A549 (cell line): ENCODE measurements around the gene RERE. TPM values are rescaled to one million over a fixed set of nuclear protein-coding genes. Genes with fewer than 3 reads are reported as not detected.

Experiments used
- ATAC-seq, 2 experiments: fragments of 200-7000 bp in 1 of 2; fragments of >200 bp in 1 of 2; cut with Nextera tagmentation in 1 of 2; cut with Tn5 transposase in 1 of 2; 3 replicates each; pipeline versions ENCODE4 v1.8.0 to v1.9.1; 2018 to 2020; ENCODE audit warnings: mild to moderate bottlenecking in 1 of 2, moderate library complexity in 1 of 2
- CTCF ChIA-PET: fragments of 300-600 bp; sonication (Branson Sonifier 250); formaldehyde crosslinking; extraction: SDS; loops from one replicate; lab custom pipeline; 2021; ENCODE audit warnings: antibody characterized with exemption, inconsistent platforms; lab: Yijun Ruan, JAX
- POLR2A ChIA-PET: fragments of 350-600 bp; formaldehyde crosslinking; extraction: SDS; loops from one replicate; lab custom pipeline; 2021; ENCODE audit warnings: antibody characterized with exemption, inconsistent platforms; lab: Yijun Ruan, JAX
- DNase-seq, 2 experiments: peaks; one replicate each; pipeline versions ENCODE4 v3.0.0 to v3.0.0-alpha.2; 2011 to 2016; ENCODE audit warnings: low read depth in 1 of 2, low spot score in 1 of 2
- FAIRE-seq: peaks from 2 replicates; lab custom pipeline; 2011; peaks lifted over from hg19 to GRCh38; lab: Jason Lieb, UNC
- H3K27ac ChIP-seq, 2 experiments: fragments of >200 bp; sonication (Bioruptor Twin); formaldehyde crosslinking; 3 replicates each; pipeline ENCODE4 v1.5.1; 2016 to 2017
- H3K4me1 ChIP-seq: fragments of >200 bp; sonication (Bioruptor Twin); formaldehyde crosslinking; 3 replicates; pipeline ENCODE4 v1.6.1; 2016
- H3K4me2 ChIP-seq: fragments of >200 bp; sonication (Bioruptor Twin); formaldehyde crosslinking; 3 replicates; pipeline ENCODE4 v1.6.1; 2016
- H3K4me3 ChIP-seq: fragments of >200 bp; sonication (Bioruptor Twin); formaldehyde crosslinking; 3 replicates; pipeline ENCODE4 v1.5.1; 2016
- H3K9me3 ChIP-seq: fragments of >200 bp; sonication (Bioruptor Twin); formaldehyde crosslinking; 3 replicates; pipeline ENCODE4 v1.6.1; 2016
- CHD2 ChIP-seq: fragments of 150-350 bp; IDR thresholded peaks from 2 replicates; pipeline ENCODE4 v1.6.1; 2014; ENCODE audit warnings: low read length; ENCODE audit not compliant: partially characterized antibody
- CHD4 ChIP-seq: fragments of 200-600 bp; sonication (generic); IDR thresholded peaks from 2 replicates; pipeline ENCODE4 v1.6.1; 2016; ENCODE audit warnings: antibody characterized with exemption, mild to moderate bottlenecking, borderline replicate concordance
- EHF ChIP-seq: fragments of 250-450 bp; sonication (Bioruptor Pico); IDR thresholded peaks from 2 replicates; pipeline ENCODE4 v1.5.0; 2020; ENCODE audit warnings: mild to moderate bottlenecking
- FOXS1 ChIP-seq: fragments of 250-450 bp; sonication (Bioruptor Pico); IDR thresholded peaks from 2 replicates; pipeline ENCODE4 v1.5.0; 2020; ENCODE audit warnings: mild to moderate bottlenecking, moderate library complexity
- HOXA7 ChIP-seq: fragments of 250-450 bp; sonication (Bioruptor Pico); IDR thresholded peaks from 2 replicates; pipeline ENCODE4 v1.5.0; 2020; ENCODE audit warnings: mild to moderate bottlenecking, moderate library complexity
- HOXB5 ChIP-seq: fragments of 250-450 bp; sonication (Bioruptor Pico); IDR thresholded peaks from 2 replicates; pipeline ENCODE4 v1.5.0; 2020; ENCODE audit warnings: mild to moderate bottlenecking, moderate library complexity
- JUN ChIP-seq, 2 experiments: fragments of >200 bp; sonication (Bioruptor Twin); formaldehyde crosslinking; IDR thresholded peaks; 2 replicates in 1 of 2; 3 replicates in 1 of 2; pipeline ENCODE4 v1.6.1; 2016 to 2017
- JUNB ChIP-seq: fragments of >200 bp; sonication (Bioruptor Twin); formaldehyde crosslinking; IDR thresholded peaks from 2 replicates; pipeline ENCODE4 v1.6.1; 2016
- MYC ChIP-seq: IDR thresholded peaks from 2 replicates; pipeline ENCODE4 v1.6.1; 2012; ENCODE audit warnings: mild to moderate bottlenecking, inconsistent platforms, low read length, improper control_type of control experiment, borderline replicate concordance
- NPAS2 ChIP-seq: fragments of 250-450 bp; sonication (Bioruptor Pico); IDR thresholded peaks from 2 replicates; pipeline ENCODE4 v1.8.0; 2022; ENCODE audit warnings: mild to moderate bottlenecking, moderate library complexity, borderline replicate concordance
- NR3C1 ChIP-seq: fragments of >200 bp; sonication (Bioruptor Twin); formaldehyde crosslinking; IDR thresholded peaks from 3 replicates; pipeline ENCODE4 v1.6.1; 2017
- PHF8 ChIP-seq: fragments of 200-600 bp; sonication (generic); IDR thresholded peaks from 2 replicates; pipeline ENCODE4 v1.6.1; 2016; ENCODE audit warnings: low read depth, mild to moderate bottlenecking, antibody characterized with exemption, moderate library complexity, borderline replicate concordance
- RCOR1 ChIP-seq: fragments of 150-350 bp; IDR thresholded peaks from 2 replicates; pipeline ENCODE4 v1.6.1; 2014; ENCODE audit warnings: antibody characterized with exemption, low read length, low read depth
- TFCP2L1 ChIP-seq: fragments of 250-450 bp; sonication (Bioruptor Pico); IDR thresholded peaks from 2 replicates; pipeline ENCODE4 v1.5.0; 2021; ENCODE audit warnings: mild to moderate bottlenecking
- ZC3H11A ChIP-seq: fragments of 450-650 bp; IDR thresholded peaks from 2 replicates; pipeline ENCODE4 v1.6.1; 2014; ENCODE audit warnings: antibody characterized with exemption, mild to moderate bottlenecking
- WGBS: methylation state at CpG from one replicate; pipeline ENCODE4 v1.1.6; 2017; ENCODE audit errors: missing lambda C conversion rate; 5-methylcytosine and 5-hydroxymethylcytosine counted together
- polyA plus RNA-seq, 4 experiments: library from polyadenylated mRNA; depleted of rRNA in 3 of 4; stranded (reverse); fragments of >200 nt; fragmentation: RNase III in 1 of 4; extraction: RNeasy Plus Mini Kit Qiagen cat#74134 plus additional on column Dnase treatment in 1 of 4; gene quantifications; 2 replicates in 3 of 4; 3 replicates in 1 of 4; pipeline ENCODE4 v1.2.3, GENCODE V29; 2011 to 2017
- TF ChIP-seq, protein P1 (sequence below): fragments of >200 bp; sonication (Bioruptor Twin); formaldehyde crosslinking; IDR thresholded peaks from 3 replicates; pipeline ENCODE4 v1.5.1; 2016
- TF ChIP-seq, protein P2 (sequence below): fragments of >200 bp; sonication (Bioruptor Twin); formaldehyde crosslinking; IDR thresholded peaks from 2 replicates; pipeline ENCODE4 v1.6.1; 2016
- TF ChIP-seq, protein P3 (sequence below): fragments of 250-450 bp; sonication (Bioruptor Pico); IDR thresholded peaks from 2 replicates; pipeline ENCODE4 v1.5.0; 2021; ENCODE audit warnings: mild to moderate bottlenecking, moderate library complexity, borderline replicate concordance
- TF ChIP-seq, protein P4 (sequence below): fragments of 250-450 bp; sonication (Bioruptor Pico); IDR thresholded peaks from 2 replicates; pipeline ENCODE4 v1.5.0; 2020; ENCODE audit warnings: low read depth, mild to moderate bottlenecking, moderate library complexity
- TF ChIP-seq, protein P5 (sequence below): fragments of 150-350 bp; IDR thresholded peaks from 2 replicates; pipeline ENCODE4 v1.6.1; 2014; ENCODE audit warnings: low read depth, mild to moderate bottlenecking, low read length
- TF ChIP-seq, protein P6 (sequence below): IDR thresholded peaks from 2 replicates; pipeline ENCODE4 v1.6.1; 2012
- TF ChIP-seq, protein P7 (sequence below): fragments of 200-600 bp; sonication (generic); IDR thresholded peaks from 2 replicates; pipeline ENCODE4 v1.6.1; 2016; ENCODE audit warnings: antibody characterized with exemption, mild to moderate bottlenecking, moderate library complexity

The RERE gene
- polyA plus RNA-seq, 2 of the 4 experiments (the other 2 are of a cell fraction), result 12.6 to 28.6 TPM

DNA sequence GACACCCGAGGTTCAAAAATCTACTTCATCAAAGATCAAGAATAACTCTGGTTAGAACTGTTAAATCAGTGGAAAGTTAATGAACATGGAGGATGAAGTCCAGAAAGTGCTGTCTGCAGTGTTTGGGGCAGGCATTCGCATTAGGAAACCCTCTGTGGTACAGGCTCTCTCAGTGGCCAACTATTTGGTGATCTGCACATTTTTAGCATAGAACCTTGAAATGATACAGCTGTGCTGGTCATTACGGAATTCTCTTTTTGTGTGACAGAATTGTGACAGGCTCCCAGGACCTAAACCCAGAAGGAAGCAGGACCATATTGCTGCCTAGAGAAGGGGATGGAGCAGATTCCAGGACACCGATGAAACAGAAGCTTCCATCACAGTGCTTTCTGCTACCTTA, 410.5 kb downstream of the RERE start:
- no peaks in the 10 kb centered on the region for H3K9me3 ChIP-seq
- ChIA-PET CTCF (interaction anchor here (0.7 to 1.9 kb wide), 4 partner anchors 10 to 319 kb away, joined by 3 to 5 read pairs (median 3); no protein-coding TSS in a partner anchor), POLR2A (no interaction called here)
- H3K4me1 ChIP-seq, result peaks cover 24% of the 10 kb centered on the region; the same call in 2 of the 3 replicates
- TF ChIP-seq EHF (CRISPR knock-in tag) (no peak), HOXB5 (CRISPR knock-in tag) (no peak), RCOR1 (no peak), MYC (no peak), JUN (IDR thresholded peaks at IDR 0.05) (no peak), JUNB (no peak), NR3C1 (no peak), TFCP2L1 (CRISPR knock-in tag) (no peak)
- TF ChIP-seq, protein P1, sequence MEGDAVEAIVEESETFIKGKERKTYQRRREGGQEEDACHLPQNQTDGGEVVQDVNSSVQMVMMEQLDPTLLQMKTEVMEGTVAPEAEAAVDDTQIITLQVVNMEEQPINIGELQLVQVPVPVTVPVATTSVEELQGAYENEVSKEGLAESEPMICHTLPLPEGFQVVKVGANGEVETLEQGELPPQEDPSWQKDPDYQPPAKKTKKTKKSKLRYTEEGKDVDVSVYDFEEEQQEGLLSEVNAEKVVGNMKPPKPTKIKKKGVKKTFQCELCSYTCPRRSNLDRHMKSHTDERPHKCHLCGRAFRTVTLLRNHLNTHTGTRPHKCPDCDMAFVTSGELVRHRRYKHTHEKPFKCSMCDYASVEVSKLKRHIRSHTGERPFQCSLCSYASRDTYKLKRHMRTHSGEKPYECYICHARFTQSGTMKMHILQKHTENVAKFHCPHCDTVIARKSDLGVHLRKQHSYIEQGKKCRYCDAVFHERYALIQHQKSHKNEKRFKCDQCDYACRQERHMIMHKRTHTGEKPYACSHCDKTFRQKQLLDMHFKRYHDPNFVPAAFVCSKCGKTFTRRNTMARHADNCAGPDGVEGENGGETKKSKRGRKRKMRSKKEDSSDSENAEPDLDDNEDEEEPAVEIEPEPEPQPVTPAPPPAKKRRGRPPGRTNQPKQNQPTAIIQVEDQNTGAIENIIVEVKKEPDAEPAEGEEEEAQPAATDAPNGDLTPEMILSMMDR, result no peak
- TF ChIP-seq, protein P2, sequence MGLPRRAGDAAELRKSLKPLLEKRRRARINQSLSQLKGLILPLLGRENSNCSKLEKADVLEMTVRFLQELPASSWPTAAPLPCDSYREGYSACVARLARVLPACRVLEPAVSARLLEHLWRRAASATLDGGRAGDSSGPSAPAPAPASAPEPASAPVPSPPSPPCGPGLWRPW, result no peak
- TF ChIP-seq, protein P3, sequence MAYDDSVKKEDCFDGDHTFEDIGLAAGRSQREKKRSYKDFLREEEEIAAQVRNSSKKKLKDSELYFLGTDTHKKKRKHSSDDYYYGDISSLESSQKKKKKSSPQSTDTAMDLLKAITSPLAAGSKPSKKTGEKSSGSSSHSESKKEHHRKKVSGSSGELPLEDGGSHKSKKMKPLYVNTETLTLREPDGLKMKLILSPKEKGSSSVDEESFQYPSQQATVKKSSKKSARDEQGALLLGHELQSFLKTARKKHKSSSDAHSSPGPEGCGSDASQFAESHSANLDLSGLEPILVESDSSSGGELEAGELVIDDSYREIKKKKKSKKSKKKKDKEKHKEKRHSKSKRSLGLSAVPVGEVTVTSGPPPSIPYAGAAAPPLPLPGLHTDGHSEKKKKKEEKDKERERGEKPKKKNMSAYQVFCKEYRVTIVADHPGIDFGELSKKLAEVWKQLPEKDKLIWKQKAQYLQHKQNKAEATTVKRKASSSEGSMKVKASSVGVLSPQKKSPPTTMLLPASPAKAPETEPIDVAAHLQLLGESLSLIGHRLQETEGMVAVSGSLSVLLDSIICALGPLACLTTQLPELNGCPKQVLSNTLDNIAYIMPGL (CRISPR knock-in tag), result no peak
- TF ChIP-seq, protein P4, sequence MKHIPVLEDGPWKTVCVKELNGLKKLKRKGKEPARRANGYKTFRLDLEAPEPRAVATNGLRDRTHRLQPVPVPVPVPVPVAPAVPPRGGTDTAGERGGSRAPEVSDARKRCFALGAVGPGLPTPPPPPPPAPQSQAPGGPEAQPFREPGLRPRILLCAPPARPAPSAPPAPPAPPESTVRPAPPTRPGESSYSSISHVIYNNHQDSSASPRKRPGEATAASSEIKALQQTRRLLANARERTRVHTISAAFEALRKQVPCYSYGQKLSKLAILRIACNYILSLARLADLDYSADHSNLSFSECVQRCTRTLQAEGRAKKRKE (CRISPR knock-in tag), result no peak
- 100% methylated on average over 4 of the region's 4 CpGs for WGBS
- ATAC-seq (no peak), FAIRE-seq (no peak), DNase-seq (no peak)
- H3K4me3 ChIP-seq, result no peak overlapping the region
- H3K4me2 ChIP-seq, result no peak overlapping the region
- H3K27ac ChIP-seq, result no peak overlapping the region

DNA sequence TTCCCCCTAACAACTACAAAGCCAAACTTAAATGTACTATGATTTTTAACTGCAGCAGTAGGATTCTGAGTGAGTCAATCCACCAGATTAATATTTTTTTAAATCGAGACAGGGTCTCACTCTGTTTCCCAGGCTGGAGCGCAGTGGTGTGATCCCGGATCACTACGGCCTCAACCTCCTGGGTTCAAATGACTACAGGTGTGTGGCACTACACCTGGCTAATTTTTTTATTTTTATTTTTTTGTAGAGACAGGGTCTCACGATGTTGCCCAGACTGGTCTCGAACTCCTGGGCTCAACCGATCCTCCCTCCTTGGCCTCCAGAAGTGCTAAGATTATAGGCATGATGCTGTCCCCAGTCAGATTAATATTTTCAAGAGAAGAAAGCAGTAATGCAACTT, 411.4 kb downstream of the RERE start:
- Histone ChIP-seq H3K4me3 (no peak overlapping the region), H3K27ac (no peak overlapping the region), H3K9me3 (no peaks in the 10 kb centered on the region), H3K4me2 (no peak overlapping the region), H3K4me1 (peaks cover 15% of the 10 kb centered on the region; the same call in 2 of the 3 replicates)
- ATAC-seq (no peak), DNase-seq (no peak), FAIRE-seq (no peak)
- TF ChIP-seq, protein P5, sequence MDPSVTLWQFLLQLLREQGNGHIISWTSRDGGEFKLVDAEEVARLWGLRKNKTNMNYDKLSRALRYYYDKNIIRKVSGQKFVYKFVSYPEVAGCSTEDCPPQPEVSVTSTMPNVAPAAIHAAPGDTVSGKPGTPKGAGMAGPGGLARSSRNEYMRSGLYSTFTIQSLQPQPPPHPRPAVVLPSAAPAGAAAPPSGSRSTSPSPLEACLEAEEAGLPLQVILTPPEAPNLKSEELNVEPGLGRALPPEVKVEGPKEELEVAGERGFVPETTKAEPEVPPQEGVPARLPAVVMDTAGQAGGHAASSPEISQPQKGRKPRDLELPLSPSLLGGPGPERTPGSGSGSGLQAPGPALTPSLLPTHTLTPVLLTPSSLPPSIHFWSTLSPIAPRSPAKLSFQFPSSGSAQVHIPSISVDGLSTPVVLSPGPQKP, result no peak
- TF ChIP-seq PHF8, result no peak
- TF ChIP-seq NPAS2, result no peak
- TF ChIP-seq FOXS1, result no peak
- TF ChIP-seq, protein P6, sequence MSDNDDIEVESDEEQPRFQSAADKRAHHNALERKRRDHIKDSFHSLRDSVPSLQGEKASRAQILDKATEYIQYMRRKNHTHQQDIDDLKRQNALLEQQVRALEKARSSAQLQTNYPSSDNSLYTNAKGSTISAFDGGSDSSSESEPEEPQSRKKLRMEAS, result no peak
- no peak for TF ChIP-seq CHD4
- no peak for TF ChIP-seq ZC3H11A
- TF ChIP-seq NR3C1, result no peak
- TF ChIP-seq HOXB5 (CRISPR knock-in tag), result no peak
- no peak for TF ChIP-seq CHD2
- no peak for TF ChIP-seq HOXA7
- TF ChIP-seq, protein P7, sequence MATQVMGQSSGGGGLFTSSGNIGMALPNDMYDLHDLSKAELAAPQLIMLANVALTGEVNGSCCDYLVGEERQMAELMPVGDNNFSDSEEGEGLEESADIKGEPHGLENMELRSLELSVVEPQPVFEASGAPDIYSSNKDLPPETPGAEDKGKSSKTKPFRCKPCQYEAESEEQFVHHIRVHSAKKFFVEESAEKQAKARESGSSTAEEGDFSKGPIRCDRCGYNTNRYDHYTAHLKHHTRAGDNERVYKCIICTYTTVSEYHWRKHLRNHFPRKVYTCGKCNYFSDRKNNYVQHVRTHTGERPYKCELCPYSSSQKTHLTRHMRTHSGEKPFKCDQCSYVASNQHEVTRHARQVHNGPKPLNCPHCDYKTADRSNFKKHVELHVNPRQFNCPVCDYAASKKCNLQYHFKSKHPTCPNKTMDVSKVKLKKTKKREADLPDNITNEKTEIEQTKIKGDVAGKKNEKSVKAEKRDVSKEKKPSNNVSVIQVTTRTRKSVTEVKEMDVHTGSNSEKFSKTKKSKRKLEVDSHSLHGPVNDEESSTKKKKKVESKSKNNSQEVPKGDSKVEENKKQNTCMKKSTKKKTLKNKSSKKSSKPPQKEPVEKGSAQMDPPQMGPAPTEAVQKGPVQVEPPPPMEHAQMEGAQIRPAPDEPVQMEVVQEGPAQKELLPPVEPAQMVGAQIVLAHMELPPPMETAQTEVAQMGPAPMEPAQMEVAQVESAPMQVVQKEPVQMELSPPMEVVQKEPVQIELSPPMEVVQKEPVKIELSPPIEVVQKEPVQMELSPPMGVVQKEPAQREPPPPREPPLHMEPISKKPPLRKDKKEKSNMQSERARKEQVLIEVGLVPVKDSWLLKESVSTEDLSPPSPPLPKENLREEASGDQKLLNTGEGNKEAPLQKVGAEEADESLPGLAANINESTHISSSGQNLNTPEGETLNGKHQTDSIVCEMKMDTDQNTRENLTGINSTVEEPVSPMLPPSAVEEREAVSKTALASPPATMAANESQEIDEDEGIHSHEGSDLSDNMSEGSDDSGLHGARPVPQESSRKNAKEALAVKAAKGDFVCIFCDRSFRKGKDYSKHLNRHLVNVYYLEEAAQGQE, result no peak
- ChIA-PET CTCF (no interaction called here), POLR2A (no interaction called here)
- 90% methylated on average over 7 of the region's 7 CpGs for WGBS
